Fibroblast of mammary gland (primary cell): ENCODE data around the gene RPUSD1.

Experiments
- DNase-seq: peaks from one replicate; pipeline ENCODE4 v3.0.0-alpha.2; 2010; ENCODE audit warnings: low read depth
- H3K4me3 ChIP-seq: 2 replicates; pipeline ENCODE4 v1.5.1; 2011; ENCODE audit warnings: low read depth, mild to moderate bottlenecking, low read length, moderate library complexity; ENCODE audit not compliant: control insufficient read depth
- TF ChIP-seq, protein P1 (sequence below): conservative IDR thresholded peaks from 2 replicates; pipeline ENCODE4 v1.5.1; 2011; ENCODE audit warnings: low read depth, low read length, inconsistent platforms; ENCODE audit not compliant: control insufficient read depth, insufficient read depth

RPUSD1 gene

DNA sequence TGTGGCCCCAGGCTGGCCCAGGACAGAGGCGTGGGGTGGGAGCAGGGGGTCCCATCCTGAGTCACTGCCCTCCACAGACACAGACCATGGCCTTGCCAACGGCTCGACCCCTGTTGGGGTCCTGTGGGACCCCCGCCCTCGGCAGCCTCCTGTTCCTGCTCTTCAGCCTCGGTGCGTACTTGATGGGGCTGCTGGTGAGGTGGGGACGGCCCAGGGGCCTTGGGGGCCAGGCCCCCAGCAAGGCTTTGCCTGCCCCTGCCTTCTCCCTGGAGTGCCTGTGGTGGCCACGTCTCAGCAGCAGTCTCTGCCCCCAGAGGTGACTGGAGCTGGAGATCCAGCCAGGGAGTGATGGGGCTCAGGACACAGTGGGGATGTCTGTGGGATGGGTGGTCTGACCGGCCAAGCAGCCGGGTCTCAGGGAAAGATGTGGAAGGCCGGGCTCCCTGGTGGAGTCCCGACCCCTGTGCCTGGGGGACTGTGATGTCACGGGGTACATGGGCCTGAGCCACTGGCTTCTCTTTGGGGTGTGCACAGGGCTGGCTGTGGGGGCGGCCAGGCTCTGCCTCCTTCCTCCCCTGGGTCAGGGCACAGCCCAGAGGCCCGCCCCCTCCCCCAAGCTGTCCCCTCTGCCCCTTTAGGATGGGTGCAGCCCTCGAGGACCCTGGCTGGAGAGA is 25.4 kb downstream of the RPUSD1 start:
- TF ChIP-seq, protein P1, sequence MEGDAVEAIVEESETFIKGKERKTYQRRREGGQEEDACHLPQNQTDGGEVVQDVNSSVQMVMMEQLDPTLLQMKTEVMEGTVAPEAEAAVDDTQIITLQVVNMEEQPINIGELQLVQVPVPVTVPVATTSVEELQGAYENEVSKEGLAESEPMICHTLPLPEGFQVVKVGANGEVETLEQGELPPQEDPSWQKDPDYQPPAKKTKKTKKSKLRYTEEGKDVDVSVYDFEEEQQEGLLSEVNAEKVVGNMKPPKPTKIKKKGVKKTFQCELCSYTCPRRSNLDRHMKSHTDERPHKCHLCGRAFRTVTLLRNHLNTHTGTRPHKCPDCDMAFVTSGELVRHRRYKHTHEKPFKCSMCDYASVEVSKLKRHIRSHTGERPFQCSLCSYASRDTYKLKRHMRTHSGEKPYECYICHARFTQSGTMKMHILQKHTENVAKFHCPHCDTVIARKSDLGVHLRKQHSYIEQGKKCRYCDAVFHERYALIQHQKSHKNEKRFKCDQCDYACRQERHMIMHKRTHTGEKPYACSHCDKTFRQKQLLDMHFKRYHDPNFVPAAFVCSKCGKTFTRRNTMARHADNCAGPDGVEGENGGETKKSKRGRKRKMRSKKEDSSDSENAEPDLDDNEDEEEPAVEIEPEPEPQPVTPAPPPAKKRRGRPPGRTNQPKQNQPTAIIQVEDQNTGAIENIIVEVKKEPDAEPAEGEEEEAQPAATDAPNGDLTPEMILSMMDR = no peak
- DNase-seq = no peak
- H3K4me3 ChIP-seq = no peak overlapping the region

DNA sequence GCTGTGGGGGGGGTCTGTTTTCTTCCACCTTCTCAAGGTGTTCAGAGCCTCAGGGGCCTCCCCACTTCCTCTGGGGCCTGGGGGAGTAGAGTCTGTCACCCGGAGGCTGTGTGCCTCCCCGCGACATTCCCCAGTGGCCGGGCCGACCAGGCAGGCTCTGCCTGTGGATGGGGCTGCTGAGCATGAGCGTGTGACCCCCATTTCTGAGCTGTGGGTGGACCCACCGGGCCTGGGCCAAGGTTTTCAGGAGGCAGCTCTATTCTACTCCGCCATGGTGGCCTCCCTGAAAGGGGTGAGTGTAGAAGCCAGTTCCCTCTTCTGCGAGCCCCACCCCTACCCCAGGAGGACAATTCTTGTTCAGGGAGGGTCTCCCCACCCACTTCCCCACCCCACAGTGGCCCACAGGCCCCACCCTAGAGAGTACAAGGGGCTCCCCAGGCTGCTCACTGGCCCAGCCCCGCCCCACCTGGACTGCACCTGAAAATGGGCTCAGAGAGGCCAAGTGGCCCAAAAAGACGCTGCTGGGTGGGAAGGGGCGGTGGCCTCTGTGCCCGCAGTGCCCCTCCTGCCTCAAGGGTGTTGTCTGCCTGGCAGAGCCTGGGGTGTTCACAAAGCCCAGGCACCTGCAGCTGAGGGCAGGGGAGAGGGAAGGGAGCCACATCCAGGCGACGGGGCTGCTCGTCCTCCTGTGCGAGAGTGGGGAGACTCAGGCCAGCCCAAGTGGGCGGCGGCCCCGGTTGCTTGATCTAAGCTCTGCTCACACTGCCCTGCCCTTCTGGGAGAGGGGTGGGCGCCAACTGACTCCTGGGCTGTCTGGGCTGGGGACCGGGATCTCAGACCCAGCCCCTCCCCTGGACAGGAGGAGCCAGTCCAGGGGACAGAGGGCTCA is 26.3 kb downstream of the RPUSD1 start:
- TF ChIP-seq, protein P1 = no peak

DNA sequence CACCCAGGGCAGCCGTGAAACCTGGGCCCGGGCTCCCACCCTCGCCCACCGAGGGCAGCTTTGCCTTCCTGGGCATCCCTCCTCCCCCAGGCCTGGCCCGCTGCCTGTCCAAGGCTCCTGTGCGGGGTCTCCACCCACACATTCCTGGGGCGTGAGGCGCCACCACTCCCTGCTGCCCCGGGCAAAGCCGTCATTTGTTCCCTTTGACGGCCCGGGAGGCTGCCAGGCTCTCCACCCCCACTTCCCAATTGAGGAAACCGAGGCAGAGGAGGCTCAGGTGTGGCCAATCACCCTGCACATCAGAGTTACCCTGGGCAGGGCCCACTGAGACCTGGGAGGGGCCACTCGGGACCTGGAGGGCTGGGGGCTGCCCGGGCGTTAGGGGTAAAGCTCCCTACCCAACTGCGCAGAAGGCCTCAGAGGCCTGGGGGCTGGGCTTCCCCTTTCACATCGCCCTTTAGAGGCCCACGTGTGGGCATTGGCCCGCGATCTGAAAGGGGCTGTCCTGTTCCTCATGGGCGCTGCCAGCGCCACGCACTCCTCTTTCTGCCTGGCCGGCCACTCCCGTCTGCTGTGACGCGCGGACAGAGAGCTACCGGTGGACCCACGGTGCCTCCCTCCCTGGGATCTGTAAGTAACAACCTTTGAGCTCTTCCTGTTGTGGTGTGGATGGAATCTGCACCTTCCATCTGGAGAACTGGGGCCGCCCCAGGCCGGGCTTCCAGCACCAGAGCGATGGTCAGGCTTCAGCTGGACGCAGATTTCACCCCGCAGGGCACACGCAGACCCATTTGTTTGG is 27.4 kb downstream of the RPUSD1 start, which contains the start of gene MSLN:
Gene MSLN (plus strand): TSS at position 190 of the 799 bp plus-strand sequence. CDS start 1,947 bp downstream, outside the sequence.
- TF ChIP-seq, protein P1 = no peak
- no peak for DNase-seq
- no peak within 1 kb of the TSS for H3K4me3 ChIP-seq

More for the DNA sequence above, 26.3 kb downstream of the RPUSD1 start:
- H3K4me3 ChIP-seq = no peak overlapping the region
- no peak for DNase-seq

DNA sequence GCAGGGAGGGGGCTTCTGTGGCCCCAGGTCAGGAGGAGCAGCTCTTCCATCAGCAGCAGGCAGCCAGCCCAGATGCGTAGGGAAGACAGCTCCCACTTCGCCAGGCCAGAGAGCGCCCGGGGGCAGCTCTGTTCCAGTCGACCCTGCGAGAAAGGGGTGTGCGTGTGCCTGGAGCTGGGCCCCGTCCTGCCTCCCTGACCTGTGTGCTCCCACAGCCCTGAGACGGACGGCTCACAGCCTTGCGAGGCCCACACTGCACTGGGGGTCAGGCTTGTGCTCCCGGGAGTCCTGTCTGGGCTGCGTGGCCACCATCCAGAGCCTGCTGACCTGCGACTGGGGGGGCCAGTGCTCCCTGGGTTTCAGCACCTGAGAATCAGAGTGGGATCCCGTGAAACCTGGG is 28.1 kb downstream of the RPUSD1 start:
- DNase-seq = no peak
- no peak overlapping the region for H3K4me3 ChIP-seq
- TF ChIP-seq, protein P1 = no peak

DNA sequence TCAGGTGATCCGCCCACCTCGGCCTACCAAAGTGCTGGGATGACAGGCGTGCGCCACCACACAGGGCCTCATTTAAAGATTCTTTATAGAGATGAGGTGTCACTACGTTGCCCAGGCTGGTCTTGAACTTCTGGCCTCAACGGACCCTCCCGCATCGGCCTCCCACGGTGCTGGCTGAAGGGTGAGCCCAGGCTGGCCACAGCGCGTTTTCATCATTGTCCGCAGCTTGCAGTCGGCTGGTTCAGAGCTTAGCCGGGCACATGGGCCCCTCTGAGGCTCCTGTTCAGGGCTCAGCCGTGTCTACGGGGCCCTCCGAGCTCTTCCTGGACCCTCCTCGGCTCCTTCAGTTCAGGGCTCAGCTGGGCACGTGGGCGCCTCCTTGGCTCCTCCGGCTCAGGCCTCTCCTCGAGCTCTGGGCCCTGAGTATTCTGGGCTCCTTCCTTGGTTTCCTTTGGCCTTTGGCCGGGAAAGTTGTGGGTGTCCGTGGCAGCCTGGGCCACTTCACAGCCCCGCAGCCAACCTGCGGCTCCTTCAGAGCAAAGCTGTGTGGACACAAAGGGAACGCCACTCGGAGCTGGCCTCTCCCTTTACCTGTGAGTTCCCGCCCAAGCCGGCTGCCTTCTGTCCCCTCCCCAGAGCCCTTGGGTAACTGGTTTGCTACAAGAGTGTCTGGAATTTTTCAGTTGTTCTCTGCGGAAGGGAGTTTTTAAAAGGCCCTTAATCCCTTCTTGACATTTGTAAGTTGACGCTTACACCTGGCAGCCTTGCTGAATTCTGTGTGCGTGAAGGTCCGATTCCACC is 28.9 kb downstream of the RPUSD1 start:
- no peak overlapping the region for H3K4me3 ChIP-seq
- TF ChIP-seq, protein P1 = no peak
- no peak for DNase-seq
